ENCODE measurements around the gene GULP1.

The GULP1 gene

DNA sequence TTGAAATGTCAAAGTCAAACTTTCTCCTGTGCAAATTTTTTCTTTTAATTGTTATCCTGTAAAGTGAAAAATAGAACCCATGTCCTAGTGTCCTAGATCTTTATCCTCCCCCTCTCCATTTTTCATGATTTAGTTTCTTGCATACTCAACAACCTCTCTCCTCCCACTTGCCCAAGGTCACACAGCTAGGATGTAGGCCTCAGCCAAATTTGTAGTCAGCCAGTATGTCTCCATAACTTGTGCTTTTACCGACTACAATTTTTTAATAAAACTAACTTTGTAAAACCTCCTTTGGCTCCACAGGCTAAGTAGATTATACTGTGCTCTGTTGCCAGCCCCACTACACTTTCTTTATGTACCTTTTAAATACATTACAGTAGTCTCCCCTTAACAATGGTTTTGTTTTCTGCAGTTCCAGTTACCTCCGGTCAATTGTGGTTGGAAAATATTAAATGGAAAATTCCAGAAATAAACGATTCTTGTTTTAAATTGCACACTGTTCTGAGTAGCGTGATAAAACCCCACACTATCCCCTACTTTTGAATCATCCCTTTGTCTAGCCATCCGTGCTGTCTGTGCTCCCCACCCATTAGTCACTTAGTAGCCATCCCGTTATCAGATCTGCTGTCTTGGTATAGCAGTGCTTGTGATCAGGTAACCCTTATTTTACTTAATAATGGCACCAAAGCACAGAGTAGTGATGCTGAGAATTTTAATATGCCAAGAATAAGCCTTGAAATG is 22.8 kb downstream of the GULP1 start:
- Histone ChIP-seq H3K27me3 (ENCODE audit: control insufficient read depth, low read length) (no peaks in the 10 kb centered on the region), H4K20me1 (ENCODE audit: control insufficient read depth, insufficient read depth, low read depth, low read length) (no peaks in the 10 kb centered on the region), H3K27ac (ENCODE audit: low read depth, low read length) (no peak overlapping the region), H3K4me2 (ENCODE audit: low read length) (no peak overlapping the region), H3K9me2 (replicated peaks; ENCODE audit: control insufficient read depth, low read length) (no peaks in the 10 kb centered on the region), H3K4me3 (ENCODE audit: low read length) (no peak overlapping the region), H3F3A (ENCODE audit: control insufficient read depth, insufficient read depth) (no peaks in the 10 kb centered on the region), H3K79me2 (ENCODE audit: control insufficient read depth, low read length) (no peaks in the 10 kb centered on the region), H3K36me3 (ENCODE audit: control insufficient read depth, low read length) (no peaks in the 10 kb centered on the region), H3K9me3 (ENCODE audit: control insufficient read depth, insufficient read depth, low read length) (no peaks in the 10 kb centered on the region), H3K4me1 (ENCODE audit: control insufficient read depth, low read length) (no peaks in the 10 kb centered on the region)
- no peak for TF ChIP-seq EZH2phosphoT487 (IDR thresholded peaks at IDR 0.05; ENCODE audit: borderline replicate concordance, low read length)
- TF ChIP-seq, protein P1, sequence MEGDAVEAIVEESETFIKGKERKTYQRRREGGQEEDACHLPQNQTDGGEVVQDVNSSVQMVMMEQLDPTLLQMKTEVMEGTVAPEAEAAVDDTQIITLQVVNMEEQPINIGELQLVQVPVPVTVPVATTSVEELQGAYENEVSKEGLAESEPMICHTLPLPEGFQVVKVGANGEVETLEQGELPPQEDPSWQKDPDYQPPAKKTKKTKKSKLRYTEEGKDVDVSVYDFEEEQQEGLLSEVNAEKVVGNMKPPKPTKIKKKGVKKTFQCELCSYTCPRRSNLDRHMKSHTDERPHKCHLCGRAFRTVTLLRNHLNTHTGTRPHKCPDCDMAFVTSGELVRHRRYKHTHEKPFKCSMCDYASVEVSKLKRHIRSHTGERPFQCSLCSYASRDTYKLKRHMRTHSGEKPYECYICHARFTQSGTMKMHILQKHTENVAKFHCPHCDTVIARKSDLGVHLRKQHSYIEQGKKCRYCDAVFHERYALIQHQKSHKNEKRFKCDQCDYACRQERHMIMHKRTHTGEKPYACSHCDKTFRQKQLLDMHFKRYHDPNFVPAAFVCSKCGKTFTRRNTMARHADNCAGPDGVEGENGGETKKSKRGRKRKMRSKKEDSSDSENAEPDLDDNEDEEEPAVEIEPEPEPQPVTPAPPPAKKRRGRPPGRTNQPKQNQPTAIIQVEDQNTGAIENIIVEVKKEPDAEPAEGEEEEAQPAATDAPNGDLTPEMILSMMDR (IDR thresholded peaks at IDR 0.05; ENCODE audit: low read depth, low read length, poor library complexity, severe bottlenecking) = no peak

- H3K27me3 ChIP-seq (ENCODE audit: control insufficient read depth, low read length) = no peaks in the 10 kb centered on the region
- no peaks in the 10 kb centered on the region for H3K9me3 ChIP-seq (ENCODE audit: control insufficient read depth, insufficient read depth, low read length)
- H3K79me2 ChIP-seq (ENCODE audit: control insufficient read depth, low read length) = no peaks in the 10 kb centered on the region
- TF ChIP-seq EZH2phosphoT487 (IDR thresholded peaks at IDR 0.05; ENCODE audit: borderline replicate concordance, low read length) = no peak
- TF ChIP-seq, protein P1 (IDR thresholded peaks at IDR 0.05; ENCODE audit: low read depth, low read length, poor library complexity, severe bottlenecking) = no peak
- H3K27ac ChIP-seq (ENCODE audit: low read depth, low read length) = no peak overlapping the region
- no peaks in the 10 kb centered on the region for H3K9me2 ChIP-seq (replicated peaks; ENCODE audit: control insufficient read depth, low read length)
- no peaks in the 10 kb centered on the region for H3F3A ChIP-seq (ENCODE audit: control insufficient read depth, insufficient read depth)
- no peaks in the 10 kb centered on the region for H3K4me1 ChIP-seq (ENCODE audit: control insufficient read depth, low read length)
- H3K4me3 ChIP-seq (ENCODE audit: low read length) = no peak overlapping the region
- no peaks in the 10 kb centered on the region for H3K36me3 ChIP-seq (ENCODE audit: control insufficient read depth, low read length)
- no peaks in the 10 kb centered on the region for H4K20me1 ChIP-seq (ENCODE audit: control insufficient read depth, insufficient read depth, low read depth, low read length)
- H3K4me2 ChIP-seq (ENCODE audit: low read length) = no peak overlapping the region
These were observed 24.1 kb downstream of the GULP1 start for GRCh38 chr2:188315750-188316149.

DNA sequence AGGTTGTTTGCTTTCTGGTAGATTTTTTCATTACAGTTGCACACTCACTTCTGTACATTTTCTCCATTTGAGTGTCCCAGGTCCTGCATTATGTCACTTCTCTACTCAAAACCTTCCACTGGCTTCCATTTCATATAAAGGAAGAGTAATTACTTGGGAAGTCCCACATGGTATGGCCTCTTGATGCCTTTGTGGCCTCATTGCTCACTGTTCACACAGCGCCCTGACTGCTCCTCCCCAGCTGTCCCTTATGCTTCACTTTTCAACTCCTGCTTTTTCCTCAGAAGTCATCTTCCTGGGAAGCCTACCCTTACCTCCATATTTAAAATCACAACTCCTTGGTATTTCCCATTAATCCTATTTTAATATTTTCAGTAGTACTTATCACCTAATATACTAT is 24.7 kb downstream of the GULP1 start:
- Histone ChIP-seq H3K4me2 (ENCODE audit: low read length) (no peak overlapping the region), H3K36me3 (ENCODE audit: control insufficient read depth, low read length) (no peaks in the 10 kb centered on the region), H3K9me2 (replicated peaks; ENCODE audit: control insufficient read depth, low read length) (no peaks in the 10 kb centered on the region), H3K27me3 (ENCODE audit: control insufficient read depth, low read length) (no peaks in the 10 kb centered on the region), H3F3A (ENCODE audit: control insufficient read depth, insufficient read depth) (no peaks in the 10 kb centered on the region), H3K9me3 (ENCODE audit: control insufficient read depth, insufficient read depth, low read length) (no peaks in the 10 kb centered on the region), H3K27ac (ENCODE audit: low read depth, low read length) (no peak overlapping the region), H3K79me2 (ENCODE audit: control insufficient read depth, low read length) (no peaks in the 10 kb centered on the region), H3K4me3 (ENCODE audit: low read length) (no peak overlapping the region), H3K4me1 (ENCODE audit: control insufficient read depth, low read length) (no peaks in the 10 kb centered on the region), H4K20me1 (ENCODE audit: control insufficient read depth, insufficient read depth, low read depth, low read length) (no peaks in the 10 kb centered on the region)
- TF ChIP-seq, protein P1 (IDR thresholded peaks at IDR 0.05; ENCODE audit: low read depth, low read length, poor library complexity, severe bottlenecking) = no peak
- no peak for TF ChIP-seq EZH2phosphoT487 (IDR thresholded peaks at IDR 0.05; ENCODE audit: borderline replicate concordance, low read length)
